Measurements from ENCODE around the gene SMIM27.
"Not testable (repeated sequence)": the region's sequence is repeated elsewhere in the genome, so short reads cannot be mapped to it uniquely, and the experiment has no call there.

Gene SMIM27

GRCh38 chr9:32584784-32585183 is 32.7 kb downstream of the SMIM27 start:
- no peak for TF ChIP-seq ZFX (IDR thresholded peaks at IDR 0.05; ENCODE audit: borderline replicate concordance)
- TF ChIP-seq, protein P1, sequence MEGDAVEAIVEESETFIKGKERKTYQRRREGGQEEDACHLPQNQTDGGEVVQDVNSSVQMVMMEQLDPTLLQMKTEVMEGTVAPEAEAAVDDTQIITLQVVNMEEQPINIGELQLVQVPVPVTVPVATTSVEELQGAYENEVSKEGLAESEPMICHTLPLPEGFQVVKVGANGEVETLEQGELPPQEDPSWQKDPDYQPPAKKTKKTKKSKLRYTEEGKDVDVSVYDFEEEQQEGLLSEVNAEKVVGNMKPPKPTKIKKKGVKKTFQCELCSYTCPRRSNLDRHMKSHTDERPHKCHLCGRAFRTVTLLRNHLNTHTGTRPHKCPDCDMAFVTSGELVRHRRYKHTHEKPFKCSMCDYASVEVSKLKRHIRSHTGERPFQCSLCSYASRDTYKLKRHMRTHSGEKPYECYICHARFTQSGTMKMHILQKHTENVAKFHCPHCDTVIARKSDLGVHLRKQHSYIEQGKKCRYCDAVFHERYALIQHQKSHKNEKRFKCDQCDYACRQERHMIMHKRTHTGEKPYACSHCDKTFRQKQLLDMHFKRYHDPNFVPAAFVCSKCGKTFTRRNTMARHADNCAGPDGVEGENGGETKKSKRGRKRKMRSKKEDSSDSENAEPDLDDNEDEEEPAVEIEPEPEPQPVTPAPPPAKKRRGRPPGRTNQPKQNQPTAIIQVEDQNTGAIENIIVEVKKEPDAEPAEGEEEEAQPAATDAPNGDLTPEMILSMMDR (IDR thresholded peaks at IDR 0.05): no peak
- no peak overlapping the region for H3K27ac ChIP-seq

DNA sequence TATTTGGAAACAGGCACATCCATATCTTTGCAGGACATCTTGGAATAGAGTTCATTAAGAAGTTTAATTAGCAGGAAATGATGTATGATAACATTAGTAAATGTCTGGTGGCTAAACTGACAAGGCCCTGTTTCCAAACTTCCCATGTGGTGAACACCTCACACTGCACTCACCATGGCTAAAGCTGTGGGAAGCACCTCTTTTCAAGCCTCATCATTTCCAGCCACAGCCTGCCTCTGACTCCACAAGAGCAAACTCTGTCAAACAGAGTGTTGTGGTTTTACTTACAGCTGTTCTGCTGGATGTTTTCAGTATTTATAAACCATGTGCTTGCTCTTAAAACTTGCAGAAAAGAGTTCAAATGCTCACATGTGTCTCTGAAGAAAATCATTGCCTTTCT is 35.8 kb downstream of the SMIM27 start:
- no peak overlapping the region for H3K27ac ChIP-seq
- no peak for TF ChIP-seq ZFX (IDR thresholded peaks at IDR 0.05; ENCODE audit: borderline replicate concordance)
- TF ChIP-seq, protein P1 (IDR thresholded peaks at IDR 0.05): no peak

DNA sequence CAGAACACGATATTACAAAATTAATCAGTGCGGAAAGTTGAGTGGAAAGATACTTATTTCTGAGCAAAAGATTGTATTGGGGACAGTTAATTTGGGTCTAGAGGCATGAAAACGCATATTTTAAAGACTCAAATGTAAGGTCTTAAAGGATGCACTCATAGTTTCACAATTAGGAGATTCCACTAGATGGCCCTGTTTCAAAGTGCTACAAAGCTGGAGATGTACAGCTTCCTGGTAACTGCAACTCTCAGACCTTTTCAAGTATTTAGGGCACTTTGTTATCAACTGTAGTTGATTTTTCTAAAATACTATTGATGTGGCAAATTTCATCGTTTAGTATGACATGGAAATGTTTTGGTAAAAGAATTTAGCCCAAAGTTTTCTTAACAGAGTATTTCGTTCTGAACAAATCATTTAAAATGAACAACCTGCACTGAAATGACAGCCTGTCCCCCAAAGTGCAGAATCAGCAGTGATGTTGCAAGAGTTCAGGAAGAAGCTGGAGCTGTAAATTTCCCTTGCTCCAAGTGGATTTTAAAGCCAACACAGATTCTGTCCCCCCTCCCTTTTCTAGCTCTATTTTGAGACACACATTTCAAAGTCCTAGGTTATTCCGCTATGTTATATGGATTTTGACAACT is 37.1 kb downstream of the SMIM27 start:
- no peak overlapping the region for H3K27ac ChIP-seq
- TF ChIP-seq, protein P1 (IDR thresholded peaks at IDR 0.05): peak; percentile 88
- TF ChIP-seq ZFX (IDR thresholded peaks at IDR 0.05; ENCODE audit: borderline replicate concordance): no peak

GRCh38 chr9:32590476-32590875 is 38.3 kb downstream of the SMIM27 start:
- no peak overlapping the region for H3K27ac ChIP-seq
- TF ChIP-seq ZFX (IDR thresholded peaks at IDR 0.05; ENCODE audit: borderline replicate concordance): no peak
- TF ChIP-seq, protein P1 (IDR thresholded peaks at IDR 0.05): no peak

GRCh38 chr9:32590898-32591297 is 38.8 kb downstream of the SMIM27 start:
- no peak overlapping the region for H3K27ac ChIP-seq
- no peak for TF ChIP-seq ZFX (IDR thresholded peaks at IDR 0.05; ENCODE audit: borderline replicate concordance)
- TF ChIP-seq, protein P1 (IDR thresholded peaks at IDR 0.05): no peak

GRCh38 chr9:32596096-32596865 is 44.2 kb downstream of the SMIM27 start:
- no peak overlapping the region for H3K27ac ChIP-seq
- no peak for TF ChIP-seq ZFX (IDR thresholded peaks at IDR 0.05; ENCODE audit: borderline replicate concordance)
- TF ChIP-seq, protein P1 (IDR thresholded peaks at IDR 0.05): no peak

DNA sequence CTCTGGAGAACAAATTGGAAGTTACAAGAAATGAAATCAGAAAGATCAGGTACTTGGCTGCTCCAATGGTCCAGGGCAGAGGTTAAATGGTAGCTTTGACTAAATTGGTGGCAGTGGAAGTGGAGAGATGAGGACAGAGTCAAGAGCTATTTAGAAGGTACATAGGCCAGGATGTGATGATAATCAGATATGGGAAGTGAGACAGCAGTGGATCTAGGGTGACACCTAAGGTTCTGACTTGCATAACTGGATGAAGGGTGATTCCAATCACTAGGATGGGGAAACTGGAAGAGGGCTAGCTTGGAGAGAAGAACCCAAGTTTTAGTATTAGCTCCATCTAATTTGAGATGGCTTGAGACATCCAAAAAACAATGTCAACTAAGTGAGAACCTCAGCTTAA is 44.8 kb downstream of the SMIM27 start:
- H3K27ac ChIP-seq: no peak overlapping the region
- TF ChIP-seq, protein P1 (IDR thresholded peaks at IDR 0.05): no peak
- TF ChIP-seq ZFX (IDR thresholded peaks at IDR 0.05; ENCODE audit: borderline replicate concordance): no peak

- not testable (repeated sequence) for H3K27ac ChIP-seq
These were observed 46.9 kb downstream of the SMIM27 start for GRCh38 chr9:32599021-32599420.

All from 22Rv1 (cell line).